Measurements from ENCODE around the gene BPIFB6.

DNA sequence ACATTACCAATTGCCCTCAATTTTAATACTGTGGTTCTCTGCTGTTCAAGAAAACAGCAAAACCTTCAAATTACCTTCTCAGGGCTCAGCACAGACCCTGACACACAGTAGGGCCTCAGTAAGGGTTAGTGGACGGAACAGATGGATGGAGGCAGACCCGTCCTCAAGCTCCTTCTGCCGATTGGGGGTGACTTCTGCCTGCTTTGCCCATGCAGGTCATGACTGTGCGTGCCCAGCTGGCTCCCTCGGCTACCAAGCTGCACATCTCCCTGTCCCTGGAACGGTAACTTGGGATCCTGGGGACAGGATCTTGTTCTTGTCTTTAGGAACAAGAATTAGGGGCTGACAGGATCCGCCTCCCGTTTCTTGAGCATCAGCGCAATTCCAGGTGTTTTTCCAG lies 38.2 kb downstream of the BPIFB6 start:
- TF ChIP-seq, protein P1, sequence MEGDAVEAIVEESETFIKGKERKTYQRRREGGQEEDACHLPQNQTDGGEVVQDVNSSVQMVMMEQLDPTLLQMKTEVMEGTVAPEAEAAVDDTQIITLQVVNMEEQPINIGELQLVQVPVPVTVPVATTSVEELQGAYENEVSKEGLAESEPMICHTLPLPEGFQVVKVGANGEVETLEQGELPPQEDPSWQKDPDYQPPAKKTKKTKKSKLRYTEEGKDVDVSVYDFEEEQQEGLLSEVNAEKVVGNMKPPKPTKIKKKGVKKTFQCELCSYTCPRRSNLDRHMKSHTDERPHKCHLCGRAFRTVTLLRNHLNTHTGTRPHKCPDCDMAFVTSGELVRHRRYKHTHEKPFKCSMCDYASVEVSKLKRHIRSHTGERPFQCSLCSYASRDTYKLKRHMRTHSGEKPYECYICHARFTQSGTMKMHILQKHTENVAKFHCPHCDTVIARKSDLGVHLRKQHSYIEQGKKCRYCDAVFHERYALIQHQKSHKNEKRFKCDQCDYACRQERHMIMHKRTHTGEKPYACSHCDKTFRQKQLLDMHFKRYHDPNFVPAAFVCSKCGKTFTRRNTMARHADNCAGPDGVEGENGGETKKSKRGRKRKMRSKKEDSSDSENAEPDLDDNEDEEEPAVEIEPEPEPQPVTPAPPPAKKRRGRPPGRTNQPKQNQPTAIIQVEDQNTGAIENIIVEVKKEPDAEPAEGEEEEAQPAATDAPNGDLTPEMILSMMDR (IDR thresholded peaks at IDR 0.05): no peak
- TF ChIP-seq POLR2A (IDR thresholded peaks at IDR 0.05): no peak

Data from transverse colon (tissue), 3 donors.